ENCODE results near the gene C11orf97. TPM values are rescaled to one million over a fixed set of nuclear protein-coding genes. Genes with fewer than 3 reads are reported as not detected.
A peak's percentile ranks its signal among the peaks of the same experiment; 100 is the strongest.

The C11orf97 gene
- total RNA-seq, 2 donors from 2014 or later: not detected

- H3K9me3 Mint-ChIP-seq: no peaks in the 10 kb centered on the region
- H3K4me3 Mint-ChIP-seq: peak overlapping the region; percentile 70
- no peaks in the 10 kb centered on the region for H3K36me3 ChIP-seq (ENCODE audit: control insufficient read depth, insufficient read depth, low read length)
- no peak for TF ChIP-seq CTCF (conservative IDR thresholded peaks at IDR 0.05)
- H3K9me3 ChIP-seq (ENCODE audit: control insufficient read depth, low read length): no peaks in the 10 kb centered on the region
- no peak overlapping the region for H3K27ac Mint-ChIP-seq
- WGBS, 2 experiments (ENCODE audit: insufficient coverage in 1 of 2, insufficient read length in 1 of 2): 50 to 66% methylated on average over 33 to 54 of the region's 54 CpGs
- H3K36me3 Mint-ChIP-seq (ENCODE audit: low read depth): no peaks in the 10 kb centered on the region
- H3K4me1 ChIP-seq (ENCODE audit: control insufficient read depth, insufficient read depth, low read length): no peaks in the 10 kb centered on the region
- peaks cover 54% of the 10 kb centered on the region for H3K27me3 Mint-ChIP-seq (ENCODE audit: insufficient read depth)
- H3K27me3 ChIP-seq (ENCODE audit: control insufficient read depth, insufficient read depth, low read length, poor library complexity, severe bottlenecking): peaks cover 52% of the 10 kb centered on the region
- H3K27ac ChIP-seq (ENCODE audit: low read depth, low read length): no peak overlapping the region
- peak; percentile 75 for DNase-seq
- no peak overlapping the region for H3K9ac ChIP-seq (ENCODE audit: extremely low read depth, low read length, poor library complexity, severe bottlenecking)
- H3K4me1 Mint-ChIP-seq: peaks cover 12% of the 10 kb centered on the region
- peak overlapping the region; percentile 77 for H3K4me3 ChIP-seq (ENCODE audit: low read length)
Measured at GRCh38 chr11:94545264-94546161, 33.3 kb downstream of the C11orf97 start.

- H3K27me3 ChIP-seq (ENCODE audit: control insufficient read depth, insufficient read depth, low read length, poor library complexity, severe bottlenecking): peaks cover 46% of the 10 kb centered on the region
- H3K36me3 Mint-ChIP-seq (ENCODE audit: low read depth): no peaks in the 10 kb centered on the region
- peak; percentile 54 for DNase-seq
- H3K9ac ChIP-seq (ENCODE audit: extremely low read depth, low read length, poor library complexity, severe bottlenecking): no peak overlapping the region
- peaks cover 12% of the 10 kb centered on the region for H3K4me1 Mint-ChIP-seq
- H3K4me1 ChIP-seq (ENCODE audit: control insufficient read depth, insufficient read depth, low read length): no peaks in the 10 kb centered on the region
- WGBS, 2 experiments (ENCODE audit: insufficient coverage in 1 of 2, insufficient read length in 1 of 2): 50 to 79% methylated on average over 2 of the region's 2 CpGs
- no peak for TF ChIP-seq CTCF (conservative IDR thresholded peaks at IDR 0.05)
- no peak overlapping the region for H3K27ac Mint-ChIP-seq
- H3K36me3 ChIP-seq (ENCODE audit: control insufficient read depth, insufficient read depth, low read length): no peaks in the 10 kb centered on the region
- H3K4me3 Mint-ChIP-seq: peak overlapping the region; percentile 70
- peaks cover 60% of the 10 kb centered on the region for H3K27me3 Mint-ChIP-seq (ENCODE audit: insufficient read depth)
- H3K9me3 ChIP-seq (ENCODE audit: control insufficient read depth, low read length): no peaks in the 10 kb centered on the region
- no peak overlapping the region for H3K27ac ChIP-seq (ENCODE audit: low read depth, low read length)
- peak overlapping the region; percentile 77 for H3K4me3 ChIP-seq (ENCODE audit: low read length)
- H3K9me3 Mint-ChIP-seq: no peaks in the 10 kb centered on the region
Measured at GRCh38 chr11:94546162-94546470, 33.9 kb downstream of the C11orf97 start.

- no peak overlapping the region for H3K27ac ChIP-seq (ENCODE audit: low read depth, low read length)
- Mint-ChIP-seq H3K9me3 (no peaks in the 10 kb centered on the region), H3K4me3 (no peak overlapping the region), H3K27me3 (ENCODE audit: insufficient read depth) (peaks cover 58% of the 10 kb centered on the region), H3K27ac (no peak overlapping the region), H3K4me1 (peaks cover 12% of the 10 kb centered on the region), H3K36me3 (ENCODE audit: low read depth) (no peaks in the 10 kb centered on the region)
- no peak for DNase-seq
- no peaks in the 10 kb centered on the region for H3K36me3 ChIP-seq (ENCODE audit: control insufficient read depth, insufficient read depth, low read length)
- WGBS, 2 experiments (ENCODE audit: insufficient coverage in 1 of 2, insufficient read length in 1 of 2): 98 to 100% methylated on average over 1 of the region's 1 CpG
- H3K9me3 ChIP-seq (ENCODE audit: control insufficient read depth, low read length): no peaks in the 10 kb centered on the region
- peak; percentile 28 for TF ChIP-seq CTCF (conservative IDR thresholded peaks at IDR 0.05)
- H3K27me3 ChIP-seq (ENCODE audit: control insufficient read depth, insufficient read depth, low read length, poor library complexity, severe bottlenecking): peaks cover 38% of the 10 kb centered on the region
- no peak overlapping the region for H3K9ac ChIP-seq (ENCODE audit: extremely low read depth, low read length, poor library complexity, severe bottlenecking)
- H3K4me3 ChIP-seq (ENCODE audit: low read length): no peak overlapping the region
- no peaks in the 10 kb centered on the region for H3K4me1 ChIP-seq (ENCODE audit: control insufficient read depth, insufficient read depth, low read length)
Measured at GRCh38 chr11:94546886-94547285, 34.6 kb downstream of the C11orf97 start.

Data from endodermal cell (in vitro differentiated cells).